T47D (cell line): ENCODE data around the gene LRRK1.

ENCODE experiments used
- DNase-seq, 2 experiments: peaks; one replicate each; pipeline versions ENCODE4 v3.0.0 to v3.0.0-alpha.2; 2011 to 2012; ENCODE audit warnings: low read depth in 1 of 2, low spot score in 1 of 2
- JUND ChIP-seq: IDR thresholded peaks from 2 replicates; pipeline ENCODE4 v1.6.1; 2012; ENCODE audit warnings: low read depth
- in situ Hi-C: cut with HindIII; loops from 2 replicates; pipeline ENCODE4 v1.10.0; 2016; ENCODE audit warnings: low sequenced_read_pairs, low pct_unique_long_range_greater_than_20kb

LRRK1 gene

DNA sequence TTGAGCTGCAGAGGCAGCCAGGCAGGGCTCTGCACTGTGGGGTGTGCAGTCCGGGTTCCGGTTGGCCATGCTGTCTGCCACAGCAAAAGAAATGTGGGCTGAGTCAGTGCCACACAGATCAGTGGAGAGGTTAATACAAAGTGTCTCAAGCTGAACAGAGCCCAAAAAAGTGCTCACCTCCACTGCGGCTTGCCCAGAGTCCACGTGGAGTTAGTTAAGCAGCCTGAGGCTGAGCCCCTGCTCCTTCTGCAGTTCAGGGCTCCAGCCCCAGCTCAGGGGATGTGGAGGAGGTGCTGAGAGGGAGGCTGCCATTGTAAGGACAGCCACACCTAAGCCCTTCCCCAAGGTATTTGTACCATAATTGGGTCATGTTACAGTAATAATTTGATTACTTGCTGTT lies 85.3 kb downstream of the LRRK1 start:
- in situ Hi-C loops, result no loop called here
- no peak for TF ChIP-seq JUND
- DNase-seq, result no peak

DNA sequence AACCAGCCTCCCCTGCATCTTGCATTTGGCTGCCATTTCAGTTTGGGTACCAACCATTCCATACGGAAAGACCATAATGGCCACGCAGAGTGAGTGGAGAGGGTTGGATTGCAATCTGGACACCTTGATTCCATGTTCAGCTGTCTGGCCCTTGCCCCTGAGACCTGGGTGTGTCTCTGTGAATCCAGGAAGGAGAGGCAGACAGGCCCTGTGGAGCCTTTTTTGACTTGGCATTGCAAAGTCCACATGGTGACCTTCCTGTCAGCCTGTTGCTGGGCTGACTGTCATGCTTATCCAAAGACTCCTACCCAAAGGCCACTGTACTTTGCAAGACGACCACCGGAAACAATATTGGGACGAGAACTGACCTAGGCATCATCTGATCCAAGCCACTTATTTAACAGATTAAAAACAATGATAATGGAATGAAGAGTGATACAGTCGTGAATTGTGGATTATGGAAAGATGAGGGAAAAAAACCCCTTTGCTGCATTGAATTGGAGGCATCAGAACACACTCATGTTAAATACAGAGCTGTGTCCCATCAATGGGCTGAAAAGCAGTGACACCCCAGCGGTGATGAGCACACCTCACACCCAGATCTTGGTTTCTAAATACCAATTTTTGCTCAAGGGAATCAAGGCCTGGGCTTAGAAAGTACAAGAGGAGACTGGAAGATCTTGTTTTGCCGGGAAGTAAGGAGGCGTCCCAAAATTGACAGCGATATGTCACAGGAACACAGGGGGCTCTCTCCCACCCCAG lies 86.0 kb downstream of the LRRK1 start:
- no peak for TF ChIP-seq JUND

DNA sequence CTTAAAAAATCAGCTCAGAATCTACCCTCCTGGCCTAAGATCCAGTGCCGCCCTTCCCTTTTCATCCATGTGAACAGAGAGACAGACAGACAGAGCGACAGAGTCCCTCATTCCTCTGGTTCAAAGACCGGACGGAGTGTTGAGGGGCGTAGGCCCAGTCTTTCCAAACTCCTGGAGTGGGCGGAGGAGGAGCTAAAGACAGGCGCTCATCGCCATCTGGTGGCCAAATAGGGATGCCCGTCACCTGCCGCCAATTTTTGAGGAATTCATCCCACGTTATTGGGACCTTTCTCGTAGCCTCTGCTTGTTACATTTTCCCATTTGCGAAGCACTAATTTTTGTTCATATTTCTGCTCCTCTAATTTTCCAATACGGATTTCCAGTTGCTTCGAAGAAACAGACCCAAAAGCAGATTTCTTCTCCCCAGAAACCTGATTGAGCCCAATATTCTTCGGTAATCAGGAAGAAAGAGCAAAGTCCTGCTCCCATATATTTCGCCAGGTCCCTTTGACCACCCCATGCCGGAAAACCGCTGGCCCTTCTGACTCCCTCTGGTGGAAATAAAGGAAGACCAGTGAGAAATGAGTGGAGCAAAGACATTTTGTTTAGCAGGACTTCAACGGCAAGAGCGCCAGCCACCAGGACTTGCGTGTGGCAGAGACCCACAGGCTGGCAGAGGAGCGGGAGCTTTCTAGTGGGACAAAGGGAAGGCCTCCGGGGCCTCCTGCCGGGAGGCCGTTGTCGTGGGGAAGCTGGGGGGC lies 88.0 kb downstream of the LRRK1 start:
- TF ChIP-seq JUND, result no peak
- in situ Hi-C loops, result no loop called here
- DNase-seq, result peak; percentile 71 to 83

More for the DNA sequence above, 86.0 kb downstream of the LRRK1 start:
- DNase-seq, result no peak
- in situ Hi-C loops, result no loop called here

DNA sequence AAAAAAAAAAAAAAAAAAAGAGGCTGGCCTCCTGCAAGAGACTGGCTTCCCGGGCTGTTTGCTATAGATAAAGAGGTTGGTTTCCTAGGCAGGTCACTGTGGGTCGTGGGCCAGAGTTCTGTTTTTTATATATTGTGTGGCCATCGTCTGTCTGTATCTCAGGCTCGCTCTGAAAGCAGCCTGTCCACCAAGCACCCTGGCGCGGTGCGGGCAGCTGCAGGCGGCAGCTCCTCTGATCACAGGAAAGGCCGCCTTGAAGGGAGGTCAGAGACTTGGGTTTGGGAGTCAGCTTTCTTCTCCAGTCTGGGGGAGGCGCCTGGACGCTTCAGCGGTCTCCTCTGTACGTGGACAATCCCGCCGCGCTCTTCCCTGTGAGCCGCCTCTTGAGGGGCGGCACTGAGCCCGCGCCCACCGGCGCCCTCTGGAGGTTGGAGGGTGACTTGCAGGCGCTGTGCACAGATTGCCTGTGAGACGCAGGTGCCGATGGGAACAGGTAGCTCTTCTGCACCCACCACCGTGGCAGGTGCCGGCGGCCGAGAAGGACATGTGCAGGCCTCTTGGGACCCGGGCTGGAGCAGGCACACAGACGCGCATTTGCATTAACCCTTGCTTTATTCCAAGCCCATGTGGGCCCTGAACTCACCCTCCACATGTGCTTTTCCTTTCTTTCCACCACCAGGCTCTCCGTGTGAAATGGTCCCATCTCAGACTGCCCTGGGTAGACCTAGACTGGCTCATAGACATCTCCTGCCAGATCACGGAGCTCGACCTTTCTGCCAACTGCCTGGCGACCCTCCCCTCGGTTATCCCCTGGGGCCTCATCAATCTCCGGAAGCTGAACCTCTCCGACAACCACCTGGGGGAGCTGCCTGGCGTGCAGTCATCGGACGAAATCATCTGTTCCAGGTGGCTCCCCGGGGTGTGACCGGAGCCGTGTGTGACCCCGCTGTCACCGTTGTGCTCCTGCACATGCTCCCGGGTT lies 89.3 kb downstream of the LRRK1 start:
- peak; percentile 79 to 92 for DNase-seq
- no peak for TF ChIP-seq JUND
- in situ Hi-C loops, result no loop called here

DNA sequence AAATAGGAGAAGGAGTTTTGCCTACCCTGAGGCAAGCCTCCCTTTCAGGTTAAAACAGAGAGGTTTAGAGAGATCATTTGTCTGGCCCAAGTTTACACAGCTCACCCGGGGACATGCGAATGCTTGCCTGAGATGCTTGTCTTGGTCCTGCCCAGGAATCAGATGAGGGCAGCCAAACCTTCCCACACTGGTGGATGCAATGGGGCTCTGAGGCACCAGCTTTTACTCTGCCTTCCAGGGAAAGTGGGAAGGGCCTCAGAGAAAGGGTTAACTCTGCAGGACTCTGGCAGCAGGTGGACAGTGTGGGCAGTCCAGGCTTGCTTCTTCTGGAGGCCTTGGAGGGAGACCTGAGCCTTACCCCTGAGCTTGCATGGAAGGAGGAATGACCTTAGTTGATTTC lies 90.0 kb downstream of the LRRK1 start:
- in situ Hi-C loops, result no loop called here
- DNase-seq, result peak in 1 of 2 experiments; percentile 39
- TF ChIP-seq JUND, result no peak

DNA sequence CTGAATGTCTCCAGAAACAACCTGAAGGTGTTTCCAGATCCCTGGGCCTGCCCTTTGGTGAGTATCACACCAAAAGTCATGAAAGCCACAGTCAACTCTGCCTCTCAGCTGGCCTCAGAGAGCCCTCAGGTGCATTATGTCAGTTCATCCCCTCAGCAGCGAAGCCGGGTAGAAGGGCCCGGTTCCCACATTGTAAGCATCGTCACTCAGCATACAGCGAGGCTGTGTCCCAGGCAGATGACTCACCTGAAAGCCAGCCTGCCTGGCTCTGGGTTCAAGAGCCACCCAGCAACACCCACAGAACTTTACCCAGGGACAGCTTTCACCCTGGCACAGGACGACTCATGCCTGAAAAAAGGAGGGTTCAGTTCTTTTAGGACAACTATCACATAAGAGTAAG lies 91.6 kb downstream of the LRRK1 start:
- TF ChIP-seq JUND, result no peak
- in situ Hi-C loops, result no loop called here
- no peak for DNase-seq

DNA sequence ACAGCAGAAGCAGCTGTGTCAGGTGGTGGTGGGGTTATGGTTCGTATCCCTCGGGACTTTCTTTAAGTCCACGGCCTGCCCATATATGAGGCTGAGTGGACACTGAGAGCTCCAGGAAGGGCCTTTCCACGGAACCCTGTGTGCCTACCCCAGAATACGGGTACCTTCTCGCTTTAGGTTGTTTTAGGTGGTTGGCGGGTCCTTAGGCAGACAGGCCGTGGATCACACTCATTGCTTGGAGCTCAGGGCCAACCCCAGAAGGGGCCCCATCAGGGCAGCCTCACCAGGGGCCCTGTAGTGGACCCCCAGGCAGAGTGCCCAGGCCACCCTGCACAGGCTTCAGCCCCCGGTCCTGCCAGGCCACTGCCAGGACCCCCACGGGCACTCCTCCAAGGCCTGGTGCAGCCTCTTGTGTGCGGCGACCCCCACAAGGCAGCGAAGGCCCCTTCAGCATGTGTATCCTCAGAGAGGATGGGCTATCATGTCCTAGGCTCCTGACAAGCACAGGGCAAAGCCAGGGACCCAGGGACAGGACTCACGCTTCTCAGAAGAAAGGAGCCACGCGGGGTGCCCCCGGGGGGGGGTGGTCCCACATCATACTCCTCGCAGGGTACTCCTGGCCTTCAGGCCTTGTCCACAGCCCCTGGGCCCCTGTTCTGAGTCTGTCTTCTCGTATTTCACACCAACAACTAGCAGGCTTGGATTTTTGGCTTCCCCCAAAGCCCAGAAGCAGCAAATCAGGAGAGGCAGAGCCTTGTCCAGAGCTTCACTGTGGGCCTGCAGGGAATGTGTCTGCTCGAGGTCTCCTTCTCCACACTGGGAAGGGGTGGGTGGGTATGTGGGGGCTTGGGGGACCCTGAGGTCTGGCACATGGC lies 93.4 kb downstream of the LRRK1 start:
- in situ Hi-C loops, result no loop called here
- DNase-seq, result no peak
- no peak for TF ChIP-seq JUND

DNA sequence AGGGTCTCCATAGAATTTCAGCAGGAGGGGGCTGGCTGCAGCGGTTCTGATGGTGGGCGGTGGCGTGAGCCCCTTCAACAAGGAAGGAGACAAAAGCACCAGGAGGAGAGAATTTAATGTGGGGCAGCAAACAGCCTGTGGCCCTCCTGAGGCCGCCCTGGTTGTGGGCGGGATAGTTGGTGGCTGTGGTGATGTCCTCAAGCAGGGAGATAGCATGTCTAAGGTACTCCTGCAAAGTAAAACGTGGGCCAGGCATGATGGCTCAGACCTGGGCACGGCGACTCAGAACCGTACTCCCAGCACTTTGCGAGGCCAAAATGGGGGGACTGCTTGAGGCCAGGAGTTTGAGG lies 94.0 kb downstream of the LRRK1 start:
- no peak for TF ChIP-seq JUND
- in situ Hi-C loops, result no loop called here
- DNase-seq, result no peak

DNA sequence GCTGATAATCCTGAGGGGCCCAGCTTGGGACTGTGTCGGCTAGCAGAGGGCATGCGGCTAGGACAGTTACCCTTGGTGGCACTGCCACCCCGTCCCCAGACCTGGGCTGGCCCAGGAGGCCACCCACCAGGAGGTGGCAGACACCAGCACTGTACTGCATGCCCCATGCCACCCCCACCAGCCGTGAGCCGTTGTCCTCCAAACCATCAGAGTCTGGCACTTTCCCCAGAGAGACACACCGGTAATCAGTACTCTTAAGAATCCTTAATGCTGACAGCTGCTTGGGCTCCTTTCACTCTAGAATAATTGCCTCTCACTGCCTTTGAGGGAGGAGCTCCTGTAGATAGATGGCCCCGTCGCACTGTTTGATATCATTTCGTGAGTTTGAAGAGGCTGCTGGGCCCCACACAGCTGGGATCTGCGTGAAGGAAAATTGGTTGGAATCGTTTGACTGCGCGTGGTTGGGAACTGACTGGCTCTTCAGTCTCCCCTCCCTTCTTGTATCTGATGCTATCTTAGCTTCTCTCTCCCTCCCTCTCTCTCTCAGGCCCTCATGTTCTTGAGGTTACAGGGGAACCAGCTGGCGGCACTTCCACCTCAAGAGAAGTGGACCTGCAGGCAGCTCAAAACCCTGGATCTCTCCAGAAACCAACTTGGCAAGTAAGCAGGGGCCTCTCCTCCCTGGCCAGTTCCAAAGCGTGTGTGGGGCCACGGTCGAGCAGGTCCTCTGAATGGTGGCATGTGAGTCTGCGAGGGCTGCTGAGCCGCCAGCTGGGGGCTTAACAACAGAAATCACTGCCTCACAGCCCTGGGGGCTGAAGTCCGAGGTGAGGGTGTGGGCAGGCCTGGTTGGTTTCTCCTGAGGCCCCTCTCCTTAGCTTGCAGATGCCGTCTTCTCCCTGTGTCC lies 94.9 kb downstream of the LRRK1 start:
- no peak for DNase-seq
- TF ChIP-seq JUND, result no peak
- in situ Hi-C loops, result no loop called here

DNA sequence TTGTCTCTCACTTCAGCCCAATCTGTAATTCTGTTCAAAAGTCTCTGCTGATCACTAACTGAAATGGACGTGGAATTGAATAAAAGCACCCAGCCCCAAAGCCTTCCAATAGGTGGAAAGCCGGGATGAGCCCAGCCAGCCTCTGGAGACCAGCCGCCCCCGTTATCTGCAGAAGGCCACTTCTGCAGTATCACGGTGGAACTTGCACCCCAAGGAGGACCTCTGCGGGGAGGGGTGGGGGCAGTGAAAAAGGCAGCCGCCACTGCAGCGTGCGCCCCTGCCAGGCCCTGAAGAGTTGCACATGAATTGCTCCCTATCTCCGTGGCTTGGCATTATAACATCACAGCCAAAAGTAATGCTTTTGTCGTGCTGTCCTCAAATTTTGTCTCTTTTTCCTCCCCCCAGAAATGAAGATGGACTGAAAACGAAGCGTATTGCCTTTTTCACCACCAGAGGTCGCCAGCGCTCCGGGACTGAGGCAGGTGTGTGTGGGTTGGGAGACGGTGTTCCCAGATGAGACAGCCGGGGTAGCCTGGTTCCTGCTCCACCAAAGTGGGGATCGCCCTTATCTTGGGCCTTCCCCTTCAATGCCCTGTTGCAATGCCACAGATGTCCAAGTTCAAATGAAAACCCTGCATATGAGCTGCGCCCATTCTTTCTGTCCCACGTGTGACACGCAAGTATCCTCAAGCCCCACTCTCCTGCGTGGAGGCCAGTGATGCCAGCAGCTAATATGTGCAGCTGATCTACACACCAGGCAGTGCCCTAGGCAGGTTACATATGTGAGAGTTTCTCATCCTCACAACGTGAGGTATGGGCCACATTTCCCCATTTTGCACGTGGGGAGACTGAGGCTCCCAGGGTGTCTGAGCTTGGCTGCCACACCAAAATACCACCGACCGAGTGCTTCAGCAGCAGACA lies 96.0 kb downstream of the LRRK1 start:
- in situ Hi-C loops, result no loop called here
- DNase-seq, result peak; percentile 76 to 79
- TF ChIP-seq JUND, result no peak
